Measurements from ENCODE around the gene PIH1D1. TPM values are rescaled to one million over a fixed set of nuclear protein-coding genes. Genes with fewer than 3 reads are reported as not detected.

The PIH1D1 gene
- total and polyA plus RNA-seq, 2 of the 13 experiments (the other 11 are each of a cell fraction or from before 2014, with no cell fraction given): 110 to 137 TPM

GRCh38 chr19:49436381-49437017 is 15.1 kb downstream of the PIH1D1 start:
- CTCF ChIA-PET (ENCODE audit: low intra/inter-chr PET ratio, low total read pairs): no interaction called here
- no peak overlapping the region; the same call in 1 of the 2 replicates for H3K4me2 ChIP-seq (ENCODE audit: low read depth, low read length)
- DNase-seq (ENCODE audit: low spot score) (no peak), ATAC-seq (no peak), FAIRE-seq (no peak)
- in situ Hi-C loops (cut with HindIII; ENCODE audit: extremely low pct_ligation_motif_present, low pct_unique_long_range_greater_than_20kb): no loop called here
- no peaks in the 10 kb centered on the region for H3K9me3 ChIP-seq (ENCODE audit: low read length)
- no peak overlapping the region for H3K4me3 ChIP-seq (replicated peaks in 1 of 3; ENCODE audit: insufficient read depth in 1 of 3, low read depth in 2 of 3, low read length in 3 of 3)
- H3K27ac ChIP-seq (ENCODE audit: extremely low read length, insufficient read depth, low read length): no peak overlapping the region
- POLR2A ChIA-PET: interaction anchor here (1.0 kb wide), 1 partner anchor 17 kb away, joined by 3 read pairs; the partner anchor contains the start of gene ALDH16A1
- no peaks in the 10 kb centered on the region for H3K79me2 ChIP-seq (ENCODE audit: insufficient read depth, low read length)
- intact Hi-C loops (cut with micrococcal nuclease; ENCODE audit: unreplicated experiment): no loop called here
- H4K20me1 ChIP-seq (ENCODE audit: insufficient read depth, low read length): no peaks in the 10 kb centered on the region
- WGBS (ENCODE audit: low lambda C conversion rate): 71% methylated on average over 11 of the region's 42 CpGs
- peaks cover 1% of the 10 kb centered on the region for H3K4me1 ChIP-seq (ENCODE audit: insufficient read depth, low read length)
- H2AFZ ChIP-seq (ENCODE audit: low read length): no peak overlapping the region
- no TSS peak for BruUV-seq (replicated peaks)
- peaks cover 10 to 87% of the 10 kb centered on the region in 2 experiments for H3K27me3 ChIP-seq (ENCODE audit: control insufficient read depth in 1 of 2, insufficient read depth in 2 of 2, low read length in 2 of 2)
- H3K9ac ChIP-seq (ENCODE audit: insufficient read depth, low read depth, low read length): no peak overlapping the region
- no peaks in the 10 kb centered on the region for H3K36me3 ChIP-seq (replicated peaks in 1 of 2; ENCODE audit: control insufficient read depth in 1 of 2, insufficient read depth in 2 of 2, low read length in 2 of 2)
- TF ChIP-seq SMAD1 (CRISPR knock-in tag; IDR thresholded peaks at IDR 0.05; ENCODE audit: borderline replicate concordance, low read depth): no peak
- no peak for TF ChIP-seq GTF3A (CRISPR knock-in tag; conservative IDR thresholded peaks at IDR 0.05)
- TF ChIP-seq GLI4 (CRISPR knock-in tag; IDR thresholded peaks at IDR 0.05; ENCODE audit: borderline replicate concordance): no peak
- peak; percentile 90 for TF ChIP-seq ATF7 (IDR thresholded peaks at IDR 0.05)
- TF ChIP-seq ATF7 (CRISPR knock-in tag; IDR thresholded peaks at IDR 0.05): no peak
- TF ChIP-seq CREB1 (IDR thresholded peaks at IDR 0.05): peak; percentile 97
- no peak for TF ChIP-seq CREB1 (CRISPR knock-in tag; IDR thresholded peaks at IDR 0.05)
- no peak for TF ChIP-seq ZBTB38 (CRISPR knock-in tag; IDR thresholded peaks at IDR 0.05)
- TF ChIP-seq IRF2 (CRISPR knock-in tag; IDR thresholded peaks at IDR 0.05): no peak
- TF ChIP-seq BCL6 (CRISPR knock-in tag; IDR thresholded peaks at IDR 0.05): no peak
- TF ChIP-seq REL (CRISPR knock-in tag; conservative IDR thresholded peaks at IDR 0.05): no peak
